H9 (cell line): ENCODE results near the gene LSM11. TPM values are rescaled to one million over a fixed set of nuclear protein-coding genes. Genes with fewer than 3 reads are reported as not detected.

Experiments used
- DNase-seq: peaks from one replicate; pipeline ENCODE4 v3.0.0-alpha.2; 2017
- H2AFZ ChIP-seq: one replicate; pipeline ENCODE4 v1.6.1; 2013; ENCODE audit warnings: mild to moderate bottlenecking, low read length, control low read depth, moderate library complexity
- H2AK5ac ChIP-seq: 2 replicates; pipeline ENCODE4 v1.6.1; 2013; ENCODE audit warnings: low read length, control low read depth, mixed read lengths; ENCODE audit not compliant: insufficient read length
- H2BK120ac ChIP-seq: one replicate; pipeline ENCODE4 v1.6.1; 2013; ENCODE audit warnings: low read depth, mild to moderate bottlenecking, low read length, control low read depth, inconsistent platforms; ENCODE audit not compliant: poor library complexity, severe bottlenecking
- H2BK12ac ChIP-seq: 2 replicates; pipeline ENCODE4 v1.6.1; 2013; ENCODE audit warnings: low read length, control low read depth, mixed read lengths, low read depth; ENCODE audit not compliant: insufficient read length
- H2BK15ac ChIP-seq: 2 replicates; pipeline ENCODE4 v1.6.1; 2013; ENCODE audit warnings: low read depth, low read length, control low read depth
- H2BK20ac ChIP-seq: one replicate; pipeline ENCODE4 v1.6.1; 2013; ENCODE audit warnings: low read depth, mild to moderate bottlenecking, low read length, control low read depth, inconsistent platforms; ENCODE audit not compliant: poor library complexity, severe bottlenecking
- H2BK5ac ChIP-seq: 2 replicates; pipeline ENCODE4 v1.6.1; 2013; ENCODE audit warnings: low read length, control low read depth, mixed read lengths; ENCODE audit not compliant: insufficient read length
- H3K14ac ChIP-seq: 2 replicates; pipeline ENCODE4 v1.6.1; 2013; ENCODE audit warnings: low read length, control low read depth; ENCODE audit not compliant: insufficient read depth
- H3K18ac ChIP-seq: 2 replicates; pipeline ENCODE4 v1.6.1; 2013; ENCODE audit warnings: low read depth, mild to moderate bottlenecking, mixed read lengths, low read length, control low read depth; ENCODE audit not compliant: insufficient read length
- H3K23ac ChIP-seq: 2 replicates; pipeline ENCODE4 v1.6.1; 2013; ENCODE audit warnings: low read length, control low read depth, mixed read lengths, low read depth; ENCODE audit not compliant: insufficient read length
- H3K23me2 ChIP-seq: 2 replicates; pipeline ENCODE4 v1.6.1; 2013; ENCODE audit warnings: low read depth, mild to moderate bottlenecking, mixed read lengths, low read length, control low read depth; ENCODE audit not compliant: insufficient read length, poor library complexity, severe bottlenecking
- H3K27ac ChIP-seq: 2 replicates; pipeline ENCODE4 v1.5.1; 2013; ENCODE audit warnings: low read length, control low read depth, mixed read lengths, low read depth; ENCODE audit not compliant: insufficient read length
- H3K27me3 ChIP-seq: 2 replicates; pipeline ENCODE4 v1.6.1; 2013; ENCODE audit warnings: low read length, control low read depth, inconsistent platforms; ENCODE audit not compliant: insufficient read depth
- H3K4ac ChIP-seq: 2 replicates; pipeline ENCODE4 v1.6.1; 2013; ENCODE audit warnings: low read depth, mild to moderate bottlenecking, control low read depth, inconsistent platforms, low read length, moderate library complexity
- H3K4me1 ChIP-seq: 2 replicates; pipeline ENCODE4 v1.6.1; 2013; ENCODE audit warnings: low read length, control low read depth, inconsistent platforms; ENCODE audit not compliant: insufficient read depth
- H3K4me2 ChIP-seq: 2 replicates; pipeline ENCODE4 v1.6.1; 2013; ENCODE audit warnings: low read length, control low read depth, mixed read lengths; ENCODE audit not compliant: insufficient read length, insufficient read depth
- H3K56ac ChIP-seq: 2 replicates; pipeline ENCODE4 v1.6.1; 2013; ENCODE audit warnings: low read depth, mild to moderate bottlenecking, mixed read lengths, low read length, control low read depth; ENCODE audit not compliant: insufficient read length
- H3K79me1 ChIP-seq: 2 replicates; pipeline ENCODE4 v1.6.1; 2013; ENCODE audit warnings: low read depth, mild to moderate bottlenecking, moderate library complexity, low read length, control low read depth, inconsistent platforms; ENCODE audit not compliant: insufficient read depth, poor library complexity, severe bottlenecking
- H3K79me2 ChIP-seq: 2 replicates; pipeline ENCODE4 v1.6.1; 2013; ENCODE audit warnings: low read length, control low read depth, inconsistent platforms; ENCODE audit not compliant: insufficient read depth
- H3K9ac ChIP-seq: 2 replicates; pipeline ENCODE4 v1.6.1; 2013; ENCODE audit warnings: low read length, control low read depth, mixed read lengths; ENCODE audit not compliant: insufficient read length; ENCODE audit errors: extremely low read depth
- H3K9me3 ChIP-seq: one replicate; pipeline ENCODE4 v1.6.1; 2013; ENCODE audit warnings: low read depth, low read length, inconsistent platforms; ENCODE audit not compliant: control insufficient read depth
- H3T11ph ChIP-seq: one replicate; pipeline ENCODE4 v1.6.1; 2013; ENCODE audit warnings: mild to moderate bottlenecking, low read length, control low read depth, inconsistent platforms
- H4K20me1 ChIP-seq: one replicate; pipeline ENCODE4 v1.6.1; 2013; ENCODE audit not compliant: control insufficient read depth, insufficient read length, insufficient read depth
- H4K5ac ChIP-seq: 2 replicates; pipeline ENCODE4 v1.6.1; 2013; ENCODE audit warnings: low read depth, mild to moderate bottlenecking, mixed read lengths, low read length, control low read depth; ENCODE audit not compliant: insufficient read length
- H4K8ac ChIP-seq: replicated peaks from 2 replicates; pipeline ENCODE4 v1.6.1; 2013; ENCODE audit warnings: low read length, control low read depth, mixed read lengths, low read depth; ENCODE audit not compliant: insufficient read length
- H4K91ac ChIP-seq: 2 replicates; pipeline ENCODE4 v1.6.1; 2013; ENCODE audit warnings: low read depth, mild to moderate bottlenecking, moderate library complexity, mixed read lengths, low read length, control low read depth; ENCODE audit not compliant: insufficient read length
- H3K27ac Mint-ChIP-seq, 3 experiments: 2 replicates in 2 of 3; 3 replicates in 1 of 3; pipeline ENCODE4 v1.8.0; 2020 to 2021; ENCODE audit warnings: mixed read lengths in 3 of 3, mild to moderate bottlenecking in 1 of 3, moderate library complexity in 1 of 3
- H3K27me3 Mint-ChIP-seq: 2 replicates; pipeline ENCODE4 v1.8.0; 2021; ENCODE audit warnings: low read depth, mild to moderate bottlenecking, moderate library complexity, mixed read lengths
- H3K36me3 Mint-ChIP-seq, 3 experiments: 2 replicates in 2 of 3; 3 replicates in 1 of 3; pipeline ENCODE4 v1.8.0; 2020 to 2021; ENCODE audit warnings: low read depth in 3 of 3, mixed read lengths in 3 of 3; ENCODE audit not compliant: insufficient read depth in 1 of 3
- H3K4me1 Mint-ChIP-seq, 2 experiments: 2 replicates each; pipeline ENCODE4 v1.8.0; 2020; ENCODE audit warnings: mixed read lengths in 2 of 2
- H3K4me3 Mint-ChIP-seq, 2 experiments: 2 replicates in 1 of 2; 3 replicates in 1 of 2; pipeline ENCODE4 v1.8.0; 2020 to 2021; ENCODE audit warnings: mild to moderate bottlenecking in 2 of 2, mixed read lengths in 2 of 2, moderate library complexity in 1 of 2
- H3K9me3 Mint-ChIP-seq, 2 experiments: 2 replicates in 1 of 2; 3 replicates in 1 of 2; pipeline ENCODE4 v1.8.0; 2020; ENCODE audit warnings: mild to moderate bottlenecking in 2 of 2, mixed read lengths in 2 of 2, moderate library complexity in 1 of 2
- CTCF ChIP-seq: fragments of 200-600 bp; sonication (generic); conservative IDR thresholded peaks from 3 replicates; pipeline ENCODE4 v1.8.0; 2021; ENCODE audit warnings: antibody characterized with exemption, mild to moderate bottlenecking
- WGBS: extraction: QIAGEN DNeasy Blood & Tissue Kit; methylation state at CpG from one replicate; pipeline ENCODE4 v1.1.7; 2013; ENCODE audit warnings: missing lambda C conversion rate, low lambda C conversion rate, mixed read lengths; ENCODE audit not compliant: insufficient read length; ENCODE audit errors: extremely low coverage; 5-methylcytosine and 5-hydroxymethylcytosine counted together
- total RNA-seq: library from RNA; stranded (reverse); gene quantifications from 2 replicates; pipeline ENCODE4 v1.2.1, GENCODE V29; 2021

The LSM11 gene
- total RNA-seq, 1 experiment from 2014 or later, result 4.7 TPM

- H3K27ac ChIP-seq, result no peak overlapping the region
- no peaks in the 10 kb centered on the region for H4K20me1 ChIP-seq
- Mint-ChIP-seq H3K27me3 (no peaks in the 10 kb centered on the region), H3K36me3 (peaks cover 16 to 35% (median 27%) of the 10 kb centered on the region in 3 experiments; a peak in 6 of 7 replicates), H3K4me1 (peaks cover 2 to 12% of the 10 kb centered on the region in 2 experiments), H3K4me3 (no peak overlapping the region), H3K9me3 (peaks cover 0 to 6% of the 10 kb centered on the region in 2 experiments; a peak in 2 of 5 replicates), H3K27ac (no peak overlapping the region)
- H3K79me1 ChIP-seq, result no peaks in the 10 kb centered on the region
- no peak for TF ChIP-seq CTCF
- H3K56ac ChIP-seq, result no peak overlapping the region
- no peak overlapping the region for H2AK5ac ChIP-seq
- no peaks in the 10 kb centered on the region; the same call in 1 of the 2 replicates for H3K79me2 ChIP-seq
- no peak overlapping the region for H2BK15ac ChIP-seq
- H3K27me3 ChIP-seq, result no peaks in the 10 kb centered on the region
- no peak overlapping the region for H3T11ph ChIP-seq
- no peak overlapping the region for H2BK5ac ChIP-seq
- no peak overlapping the region for H4K8ac ChIP-seq
- no peak overlapping the region for H3K18ac ChIP-seq
- no peak overlapping the region for H3K4ac ChIP-seq
- no peak overlapping the region for H2BK120ac ChIP-seq
- no peaks in the 10 kb centered on the region for H3K23me2 ChIP-seq
- no peak overlapping the region for H4K5ac ChIP-seq
- H3K4me1 ChIP-seq, result no peaks in the 10 kb centered on the region
- H3K14ac ChIP-seq, result no peak overlapping the region
- H2BK12ac ChIP-seq, result no peak overlapping the region
- no peak overlapping the region for H4K91ac ChIP-seq
- H3K9ac ChIP-seq, result no peak overlapping the region
- H2AFZ ChIP-seq, result no peak overlapping the region
- H3K9me3 ChIP-seq, result no peaks in the 10 kb centered on the region
- H3K4me2 ChIP-seq, result no peak overlapping the region
- H2BK20ac ChIP-seq, result no peak overlapping the region
- no peak overlapping the region for H3K23ac ChIP-seq
- DNase-seq, result no peak
- WGBS, result no CpG with 5 or more reads among the region's 8 CpGs
These were observed 10.8 kb upstream of the LSM11 start for GRCh38 chr5:157732596-157733262.
